ENCODE data around the gene RASA4B.
"Not testable (repeated sequence)": the region's sequence is repeated elsewhere in the genome, so short reads cannot be mapped to it uniquely, and the experiment has no call there.

DNA sequence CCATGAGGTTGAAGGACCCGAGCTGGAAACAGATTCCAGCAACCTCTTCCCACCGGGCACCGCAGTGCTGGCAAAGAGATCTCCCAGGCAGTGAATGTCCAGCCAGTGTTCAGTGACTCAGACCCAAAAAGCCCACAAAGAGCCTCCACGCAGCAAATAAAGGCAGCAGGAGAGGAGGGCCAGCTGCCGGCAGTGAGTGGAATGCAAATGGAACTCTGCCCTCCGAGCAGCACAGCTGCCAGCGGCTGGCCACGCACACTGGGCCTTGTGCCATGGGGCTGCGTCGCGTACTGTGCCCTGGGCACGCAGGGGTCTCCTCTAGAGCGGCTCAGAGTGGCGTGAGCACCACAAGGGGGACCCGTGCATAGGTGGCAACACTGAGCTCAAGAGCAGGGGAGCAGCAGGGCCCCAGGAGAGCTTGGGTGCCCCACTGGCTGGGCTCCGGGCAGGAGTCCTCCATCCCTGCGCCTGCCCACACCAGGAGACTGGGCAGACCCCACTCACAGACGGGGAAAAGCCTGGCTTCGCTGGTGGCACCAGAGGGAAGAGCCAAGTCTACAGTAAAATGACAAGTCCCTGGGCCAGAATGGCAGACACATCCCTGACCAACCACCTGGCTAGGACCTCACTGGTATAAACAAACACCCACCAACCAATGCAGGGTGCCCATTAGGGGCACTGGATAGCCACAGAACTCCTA lies 42.7 kb downstream of the RASA4B start:
- TF ChIP-seq, protein P1, sequence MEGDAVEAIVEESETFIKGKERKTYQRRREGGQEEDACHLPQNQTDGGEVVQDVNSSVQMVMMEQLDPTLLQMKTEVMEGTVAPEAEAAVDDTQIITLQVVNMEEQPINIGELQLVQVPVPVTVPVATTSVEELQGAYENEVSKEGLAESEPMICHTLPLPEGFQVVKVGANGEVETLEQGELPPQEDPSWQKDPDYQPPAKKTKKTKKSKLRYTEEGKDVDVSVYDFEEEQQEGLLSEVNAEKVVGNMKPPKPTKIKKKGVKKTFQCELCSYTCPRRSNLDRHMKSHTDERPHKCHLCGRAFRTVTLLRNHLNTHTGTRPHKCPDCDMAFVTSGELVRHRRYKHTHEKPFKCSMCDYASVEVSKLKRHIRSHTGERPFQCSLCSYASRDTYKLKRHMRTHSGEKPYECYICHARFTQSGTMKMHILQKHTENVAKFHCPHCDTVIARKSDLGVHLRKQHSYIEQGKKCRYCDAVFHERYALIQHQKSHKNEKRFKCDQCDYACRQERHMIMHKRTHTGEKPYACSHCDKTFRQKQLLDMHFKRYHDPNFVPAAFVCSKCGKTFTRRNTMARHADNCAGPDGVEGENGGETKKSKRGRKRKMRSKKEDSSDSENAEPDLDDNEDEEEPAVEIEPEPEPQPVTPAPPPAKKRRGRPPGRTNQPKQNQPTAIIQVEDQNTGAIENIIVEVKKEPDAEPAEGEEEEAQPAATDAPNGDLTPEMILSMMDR (conservative IDR thresholded peaks at IDR 0.05) = not testable (repeated sequence)
- not testable (repeated sequence) for TF ChIP-seq EZH2 (IDR thresholded peaks at IDR 0.05; ENCODE audit: low read depth)
